Ovary (tissue), 3 donors: Measurements from ENCODE around the gene PPP1R13B.

Experiments
- EP300 ChIP-seq: sonication (generic); formaldehyde crosslinking; IDR thresholded peaks from one replicate; pipeline ENCODE4 v1.6.1; 2017; ENCODE audit warnings: antibody characterized with exemption
- POLR2A ChIP-seq: fragments of 450-650 bp; IDR thresholded peaks from one replicate; pipeline ENCODE4 v1.6.1; 2017; ENCODE audit warnings: antibody characterized with exemption, mild to moderate bottlenecking, moderate library complexity
- TF ChIP-seq, protein P1 (sequence below), 3 donors: fragments of 450-650 bp in 2 of 3; fragments of 200-600 bp in 1 of 3; IDR thresholded peaks; one replicate each; pipeline versions ENCODE4 v1.5.1 to v1.8.0; 2016 to 2022; ENCODE audit warnings: antibody characterized with exemption in 3 of 3, mild to moderate bottlenecking in 1 of 3
- donor health status: DM: no; HTN: no; CAD: no.

DNA sequence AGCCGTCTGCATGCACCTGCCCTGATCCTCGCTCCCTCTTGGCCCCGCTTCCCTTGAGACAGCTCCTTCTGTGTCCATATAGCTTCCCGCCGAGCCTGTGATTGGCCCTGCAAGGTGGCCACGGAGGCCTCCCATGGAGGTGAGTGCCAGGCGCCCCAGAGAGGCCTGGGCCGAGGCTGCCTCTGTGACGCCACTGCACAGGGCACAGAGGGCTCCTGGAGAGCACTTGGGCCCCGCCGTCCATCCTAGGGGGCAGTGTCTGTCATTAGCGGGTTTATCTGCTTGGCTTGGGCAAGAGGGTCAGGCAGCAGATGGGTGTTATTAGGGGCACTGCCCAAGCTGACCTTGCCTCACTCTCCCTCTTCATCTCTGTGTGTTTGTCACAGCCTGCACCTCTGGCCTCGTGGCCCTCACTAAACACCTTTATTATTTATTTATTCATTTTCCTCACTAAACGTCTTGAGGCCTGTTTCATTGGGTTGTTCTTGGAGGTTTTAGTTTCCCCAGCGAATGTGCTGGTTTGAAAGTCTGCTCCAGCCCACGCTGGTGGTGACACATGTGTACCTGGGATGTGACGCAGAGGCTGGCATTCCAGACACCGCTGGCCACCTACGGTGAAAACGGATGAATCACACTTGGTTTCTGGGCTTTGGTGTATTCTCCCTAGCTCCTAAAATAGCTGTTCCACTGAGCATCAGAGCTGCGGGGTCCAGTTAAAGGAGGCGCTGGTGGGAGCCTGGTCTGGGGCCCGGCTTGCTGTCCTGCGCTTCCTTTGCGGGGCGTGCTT lies 125.8 kb downstream of the PPP1R13B start:
- TF ChIP-seq, protein P1, sequence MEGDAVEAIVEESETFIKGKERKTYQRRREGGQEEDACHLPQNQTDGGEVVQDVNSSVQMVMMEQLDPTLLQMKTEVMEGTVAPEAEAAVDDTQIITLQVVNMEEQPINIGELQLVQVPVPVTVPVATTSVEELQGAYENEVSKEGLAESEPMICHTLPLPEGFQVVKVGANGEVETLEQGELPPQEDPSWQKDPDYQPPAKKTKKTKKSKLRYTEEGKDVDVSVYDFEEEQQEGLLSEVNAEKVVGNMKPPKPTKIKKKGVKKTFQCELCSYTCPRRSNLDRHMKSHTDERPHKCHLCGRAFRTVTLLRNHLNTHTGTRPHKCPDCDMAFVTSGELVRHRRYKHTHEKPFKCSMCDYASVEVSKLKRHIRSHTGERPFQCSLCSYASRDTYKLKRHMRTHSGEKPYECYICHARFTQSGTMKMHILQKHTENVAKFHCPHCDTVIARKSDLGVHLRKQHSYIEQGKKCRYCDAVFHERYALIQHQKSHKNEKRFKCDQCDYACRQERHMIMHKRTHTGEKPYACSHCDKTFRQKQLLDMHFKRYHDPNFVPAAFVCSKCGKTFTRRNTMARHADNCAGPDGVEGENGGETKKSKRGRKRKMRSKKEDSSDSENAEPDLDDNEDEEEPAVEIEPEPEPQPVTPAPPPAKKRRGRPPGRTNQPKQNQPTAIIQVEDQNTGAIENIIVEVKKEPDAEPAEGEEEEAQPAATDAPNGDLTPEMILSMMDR (IDR thresholded peaks at IDR 0.05) = no peak
- TF ChIP-seq POLR2A (no peak), EP300 (no peak)
